Activated T-cell treated with anti-CD3 and anti-CD28 coated beads, Interleukin-2, amount 50 U/mL, for 24 hours (primary cell): Measurements from ENCODE around the gene PPP2R2C.

ENCODE experiments used
- DNase-seq: peaks from one replicate; pipeline ENCODE4 v3.0.0-alpha.2; 2020
- H3K27ac Mint-ChIP-seq: 2 replicates; pipeline ENCODE4 v1.8.0; 2020; ENCODE audit warnings: mild to moderate bottlenecking, mixed read lengths
- H3K27me3 Mint-ChIP-seq: 2 replicates; pipeline ENCODE4 v1.8.0; 2020; ENCODE audit warnings: mixed read lengths
- H3K36me3 Mint-ChIP-seq: 2 replicates; pipeline ENCODE4 v1.8.0; 2020; ENCODE audit warnings: low read depth, mixed read lengths
- H3K4me1 Mint-ChIP-seq: 2 replicates; pipeline ENCODE4 v1.8.0; 2020; ENCODE audit warnings: low read depth, mixed read lengths
- H3K4me3 Mint-ChIP-seq: 2 replicates; pipeline ENCODE4 v1.8.0; 2020; ENCODE audit warnings: mild to moderate bottlenecking, moderate library complexity, mixed read lengths
- H3K9me3 Mint-ChIP-seq: 2 replicates; pipeline ENCODE4 v1.8.0; 2020; ENCODE audit warnings: mixed read lengths

The PPP2R2C gene

DNA sequence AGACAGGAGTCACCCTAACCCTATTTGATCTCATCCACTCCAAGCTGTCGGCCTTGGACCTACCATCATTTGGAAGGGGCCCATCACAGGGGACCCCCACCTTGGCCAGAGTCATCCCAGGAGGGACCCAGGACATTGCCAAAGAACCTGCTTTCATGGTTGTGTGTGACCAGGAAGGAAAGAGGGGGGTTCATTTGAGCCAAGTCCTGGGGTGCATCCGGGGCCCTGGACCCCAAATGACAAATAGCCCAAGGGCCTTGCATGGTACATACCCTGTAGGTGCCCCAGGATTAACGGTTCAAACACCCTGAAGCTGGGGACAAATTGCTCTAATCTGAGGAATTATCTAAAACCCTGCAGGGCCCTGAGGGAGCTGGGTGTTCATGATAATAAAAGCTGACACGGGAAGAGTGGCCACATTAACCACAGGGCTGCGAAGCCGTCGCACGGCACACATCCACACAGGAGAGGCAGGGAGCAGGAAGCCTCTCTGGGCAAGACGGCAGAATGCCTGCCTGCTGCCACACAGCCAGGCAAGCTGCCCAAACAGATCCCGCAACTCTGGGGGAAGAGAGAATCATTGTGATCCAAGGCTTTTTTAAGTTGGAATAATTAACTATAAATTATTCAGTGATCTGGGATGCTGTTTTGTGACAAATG lies 28.2 kb upstream of the PPP2R2C start:
- H3K27me3 Mint-ChIP-seq: peaks cover 40% of the 10 kb centered on the region
- no peak for DNase-seq
- no peak overlapping the region for H3K4me3 Mint-ChIP-seq
- H3K27ac Mint-ChIP-seq: no peak overlapping the region
- peaks cover 17% of the 10 kb centered on the region for H3K9me3 Mint-ChIP-seq
- no peaks in the 10 kb centered on the region for H3K4me1 Mint-ChIP-seq
- H3K36me3 Mint-ChIP-seq: no peaks in the 10 kb centered on the region

DNA sequence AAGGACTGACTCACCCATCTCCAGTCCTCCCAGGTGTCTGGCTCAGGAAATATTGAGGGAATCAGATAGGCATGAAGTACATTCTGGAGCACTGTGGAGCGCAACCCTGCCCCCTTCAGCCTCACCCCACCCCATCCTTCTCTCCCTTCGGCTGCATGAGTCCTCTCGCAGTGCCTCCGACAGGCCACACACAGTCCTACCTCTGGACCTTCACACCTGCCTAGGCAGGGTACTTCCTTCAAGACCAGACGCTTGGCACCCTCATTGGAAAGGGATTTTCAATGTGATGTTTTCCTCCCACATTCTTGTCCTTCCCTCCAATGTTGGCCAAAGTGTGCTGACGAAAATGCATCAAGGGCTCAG lies 26.8 kb upstream of the PPP2R2C start:
- no peak overlapping the region for H3K27ac Mint-ChIP-seq
- H3K27me3 Mint-ChIP-seq: peaks cover 45% of the 10 kb centered on the region
- no peaks in the 10 kb centered on the region for H3K36me3 Mint-ChIP-seq
- H3K4me1 Mint-ChIP-seq: no peaks in the 10 kb centered on the region
- no peak for DNase-seq
- H3K4me3 Mint-ChIP-seq: no peak overlapping the region
- H3K9me3 Mint-ChIP-seq: peaks cover 12% of the 10 kb centered on the region

DNA sequence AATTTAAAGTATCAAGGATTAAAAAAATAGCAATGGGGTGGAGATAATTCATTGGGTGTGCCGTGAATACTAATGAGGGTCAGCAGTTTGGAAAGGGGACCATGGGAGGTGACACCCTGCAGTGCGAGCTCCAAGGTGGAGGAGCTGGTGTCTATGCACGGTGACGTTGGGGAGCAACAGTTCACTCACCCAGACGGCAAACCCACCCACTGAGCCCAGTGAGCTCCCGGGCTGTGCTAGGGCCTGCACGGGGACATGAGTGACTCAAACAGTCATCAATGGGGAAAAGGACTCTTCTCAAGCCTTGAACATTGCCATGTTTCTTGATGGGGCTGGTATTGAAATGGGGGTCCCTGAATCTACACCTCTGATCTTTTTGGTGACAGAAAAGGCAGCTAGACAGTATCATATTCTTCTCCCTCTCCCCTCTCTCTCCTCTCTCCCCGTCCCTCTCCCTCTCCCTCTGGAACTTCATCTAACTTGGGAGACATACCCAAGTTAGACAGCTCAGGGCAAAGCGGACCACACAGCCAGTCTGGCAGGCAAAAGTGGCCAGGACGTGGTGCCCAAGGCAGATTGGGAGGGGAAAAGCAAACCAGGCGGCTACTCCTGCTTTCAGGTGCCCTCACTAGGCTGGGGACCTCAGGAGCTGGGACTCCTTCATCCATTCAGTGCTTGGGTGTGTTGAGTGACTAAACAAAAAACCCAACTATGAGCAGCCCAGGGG lies 26.3 kb upstream of the PPP2R2C start:
- Mint-ChIP-seq H3K9me3 (peaks cover 8% of the 10 kb centered on the region), H3K4me3 (no peak overlapping the region), H3K4me1 (no peaks in the 10 kb centered on the region), H3K27me3 (peaks cover 50% of the 10 kb centered on the region), H3K27ac (no peak overlapping the region), H3K36me3 (no peaks in the 10 kb centered on the region)
- DNase-seq: no peak

DNA sequence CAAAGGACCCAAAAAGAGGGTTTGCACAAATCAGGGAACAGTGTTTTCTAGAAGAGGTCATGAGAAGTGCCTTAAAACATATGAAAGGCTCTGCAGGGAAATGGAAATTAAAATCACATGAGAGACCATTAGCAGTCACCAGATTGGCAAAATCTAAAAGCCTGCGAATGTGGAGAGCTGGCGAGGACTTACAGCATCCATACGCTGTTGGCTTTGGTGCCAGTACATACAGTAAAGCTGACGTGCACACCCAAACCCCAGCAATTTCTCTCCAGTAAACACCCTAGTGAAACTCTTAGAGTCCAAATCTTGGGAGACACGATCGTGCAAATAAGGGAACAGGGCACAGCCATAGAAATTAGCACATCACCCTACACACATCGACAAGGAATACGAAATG lies 25.4 kb upstream of the PPP2R2C start:
- Mint-ChIP-seq H3K36me3 (no peaks in the 10 kb centered on the region), H3K4me1 (no peaks in the 10 kb centered on the region), H3K9me3 (peaks cover under 1% of the 10 kb centered on the region), H3K27me3 (peaks cover 51% of the 10 kb centered on the region), H3K27ac (no peak overlapping the region), H3K4me3 (no peak overlapping the region)
- no peak for DNase-seq

DNA sequence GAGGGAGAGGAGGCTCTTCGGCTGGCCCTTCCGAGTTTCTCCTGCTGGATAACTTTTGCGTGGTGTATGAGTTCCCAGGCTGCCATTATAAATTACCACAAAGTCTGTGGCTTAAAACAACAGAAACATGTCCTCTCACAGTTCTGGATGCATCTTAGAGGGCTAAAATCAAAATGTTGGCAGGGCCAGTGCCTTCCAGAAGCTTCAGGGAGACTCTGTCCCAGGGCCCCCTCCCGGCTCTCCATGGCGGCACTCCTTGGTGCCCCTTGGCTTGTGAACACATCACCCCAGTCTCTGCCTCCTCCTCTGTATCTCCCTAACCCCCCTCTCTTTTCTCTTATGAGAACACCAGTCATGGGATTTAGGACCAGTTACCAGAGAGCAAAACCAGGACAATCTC lies 23.3 kb upstream of the PPP2R2C start:
- Mint-ChIP-seq H3K27me3 (peaks cover 60% of the 10 kb centered on the region), H3K4me1 (no peaks in the 10 kb centered on the region), H3K27ac (no peak overlapping the region), H3K9me3 (peaks cover 4% of the 10 kb centered on the region), H3K4me3 (no peak overlapping the region), H3K36me3 (no peaks in the 10 kb centered on the region)
- no peak for DNase-seq

DNA sequence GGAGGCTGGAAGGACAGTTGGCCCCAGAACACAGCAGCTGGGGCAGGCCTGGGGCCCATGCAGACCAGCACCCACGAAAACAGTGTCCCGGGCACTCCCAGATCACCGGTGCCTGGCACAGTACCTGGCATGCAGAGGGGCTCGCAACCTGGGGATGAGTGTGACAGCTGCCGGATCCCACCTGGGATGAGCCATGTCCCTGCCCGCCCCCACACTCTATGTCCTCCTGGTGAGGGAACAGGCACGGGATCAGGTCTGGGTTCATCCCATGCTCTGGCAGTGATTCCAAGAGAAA lies 22.8 kb upstream of the PPP2R2C start:
- no peak for DNase-seq
- Mint-ChIP-seq H3K4me3 (no peak overlapping the region), H3K36me3 (no peaks in the 10 kb centered on the region), H3K27me3 (peaks cover 64% of the 10 kb centered on the region), H3K27ac (no peak overlapping the region), H3K4me1 (no peaks in the 10 kb centered on the region), H3K9me3 (peaks cover 4% of the 10 kb centered on the region)

DNA sequence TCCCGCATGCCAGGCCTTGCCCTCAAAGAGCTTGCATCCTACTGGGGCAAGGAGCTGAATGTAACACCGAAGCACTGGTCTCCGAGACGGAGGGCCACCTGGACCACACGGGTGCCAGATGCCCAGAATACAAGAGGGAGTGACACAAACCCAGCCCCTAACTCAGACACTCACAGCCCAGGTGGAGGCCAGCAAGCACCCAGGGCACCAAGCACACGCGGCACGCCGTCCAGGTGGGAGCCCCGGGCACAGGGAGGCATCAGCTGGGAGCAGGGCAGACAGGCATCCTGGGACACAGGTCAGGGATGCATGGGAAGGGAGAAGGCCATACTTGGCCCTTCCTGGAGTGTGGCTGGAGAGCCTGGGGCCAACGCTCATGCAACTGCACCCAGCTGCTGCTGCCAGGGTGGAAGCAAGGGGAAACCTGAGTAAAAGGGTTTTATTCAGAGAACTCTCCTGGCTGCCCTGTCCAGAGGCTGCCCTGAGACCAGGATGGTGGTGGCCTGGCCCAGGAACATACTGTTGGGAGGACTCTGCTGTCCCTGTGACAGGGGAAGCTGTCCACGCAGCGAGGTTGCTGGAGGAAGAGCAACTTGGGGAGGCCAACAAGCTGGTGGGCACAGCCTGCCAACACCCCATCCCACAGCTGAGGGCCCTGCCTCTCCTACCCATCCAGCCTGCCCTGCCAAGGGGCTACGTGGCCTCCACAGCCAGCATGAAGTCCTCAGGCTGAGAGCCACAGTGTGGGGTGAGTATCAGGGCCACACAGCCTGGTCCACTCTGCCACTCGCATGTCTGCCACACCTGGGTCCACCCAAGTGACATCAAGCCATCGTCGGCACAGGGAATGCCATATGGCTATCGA lies 22.2 kb upstream of the PPP2R2C start:
- Mint-ChIP-seq H3K27ac (no peak overlapping the region), H3K4me1 (no peaks in the 10 kb centered on the region), H3K4me3 (no peak overlapping the region), H3K27me3 (peaks cover 64% of the 10 kb centered on the region), H3K9me3 (peaks cover 4% of the 10 kb centered on the region), H3K36me3 (no peaks in the 10 kb centered on the region)
- no peak for DNase-seq

DNA sequence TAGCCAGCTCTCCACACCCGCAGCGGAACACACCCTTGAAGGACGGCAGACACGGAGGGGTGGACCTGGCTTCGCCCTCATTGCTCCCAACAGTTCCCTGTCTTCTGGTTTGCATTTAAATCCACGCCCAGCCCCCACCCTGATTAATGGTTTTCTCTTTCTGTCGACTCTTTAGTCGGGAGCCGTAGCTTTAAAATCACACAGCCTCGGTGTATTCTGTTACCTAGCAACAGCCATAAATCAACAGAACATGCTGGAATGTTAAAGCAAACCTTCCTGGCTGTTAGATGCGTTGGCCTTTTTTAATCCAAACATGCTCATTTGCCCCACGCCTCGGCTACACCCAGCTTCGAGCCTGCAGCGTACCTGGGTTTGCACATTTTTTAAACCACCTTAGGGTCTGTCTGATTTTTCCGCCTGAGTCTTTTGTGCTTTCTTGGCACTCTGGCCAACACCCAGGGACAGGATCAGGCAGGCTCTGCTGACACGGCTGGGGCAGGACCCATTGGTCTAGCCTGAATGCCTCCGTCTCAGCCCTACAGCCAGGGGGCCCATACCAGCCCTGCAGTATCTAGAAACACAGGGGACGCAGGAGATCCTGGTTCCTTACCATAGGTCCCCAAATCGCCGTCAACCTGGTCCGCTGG lies 21.4 kb upstream of the PPP2R2C start:
- Mint-ChIP-seq H3K36me3 (no peaks in the 10 kb centered on the region), H3K9me3 (peaks cover 4% of the 10 kb centered on the region), H3K4me3 (no peak overlapping the region), H3K27ac (no peak overlapping the region), H3K27me3 (peaks cover 67% of the 10 kb centered on the region), H3K4me1 (no peaks in the 10 kb centered on the region)
- no peak for DNase-seq

DNA sequence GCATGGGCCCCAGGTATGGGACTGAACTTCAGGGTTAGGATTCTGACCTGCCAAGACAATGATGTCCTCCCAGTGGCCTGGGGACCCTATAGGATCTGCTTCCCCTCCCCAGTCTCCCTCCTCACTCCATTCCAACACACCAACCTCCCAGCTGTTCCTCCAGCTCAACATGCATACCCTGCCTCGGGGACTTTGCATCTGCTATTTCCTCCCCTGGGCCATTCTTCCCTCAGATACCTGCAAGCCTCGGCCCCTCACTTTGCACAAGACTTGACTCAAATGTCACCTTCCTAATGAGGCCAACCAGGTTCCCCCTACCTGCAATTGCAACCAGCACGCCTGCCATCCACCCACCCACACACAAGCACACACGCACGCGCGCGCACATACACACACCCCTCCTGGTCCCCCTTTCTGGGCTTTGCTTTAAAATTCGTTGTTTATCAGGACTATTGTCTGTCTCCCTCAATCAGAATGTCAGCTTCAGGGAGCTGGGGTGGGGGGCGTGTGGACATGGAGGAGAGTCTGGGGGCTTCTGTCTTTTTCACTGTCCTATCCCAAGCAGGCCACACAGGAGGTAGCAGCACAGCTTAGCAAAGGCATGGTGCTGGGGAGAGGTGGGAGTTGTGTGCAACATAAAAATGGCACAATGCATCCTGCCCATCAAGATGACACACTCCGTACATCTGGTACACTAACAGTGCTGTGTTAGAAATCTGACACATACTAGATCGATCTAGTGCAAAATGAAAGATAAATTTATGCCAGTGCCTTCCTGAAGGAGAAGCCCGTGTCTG lies 20.6 kb upstream of the PPP2R2C start:
- DNase-seq: no peak
- Mint-ChIP-seq H3K27ac (no peak overlapping the region), H3K4me1 (no peaks in the 10 kb centered on the region), H3K9me3 (peaks cover 6% of the 10 kb centered on the region), H3K36me3 (no peaks in the 10 kb centered on the region), H3K4me3 (no peak overlapping the region), H3K27me3 (peaks cover 64% of the 10 kb centered on the region)

DNA sequence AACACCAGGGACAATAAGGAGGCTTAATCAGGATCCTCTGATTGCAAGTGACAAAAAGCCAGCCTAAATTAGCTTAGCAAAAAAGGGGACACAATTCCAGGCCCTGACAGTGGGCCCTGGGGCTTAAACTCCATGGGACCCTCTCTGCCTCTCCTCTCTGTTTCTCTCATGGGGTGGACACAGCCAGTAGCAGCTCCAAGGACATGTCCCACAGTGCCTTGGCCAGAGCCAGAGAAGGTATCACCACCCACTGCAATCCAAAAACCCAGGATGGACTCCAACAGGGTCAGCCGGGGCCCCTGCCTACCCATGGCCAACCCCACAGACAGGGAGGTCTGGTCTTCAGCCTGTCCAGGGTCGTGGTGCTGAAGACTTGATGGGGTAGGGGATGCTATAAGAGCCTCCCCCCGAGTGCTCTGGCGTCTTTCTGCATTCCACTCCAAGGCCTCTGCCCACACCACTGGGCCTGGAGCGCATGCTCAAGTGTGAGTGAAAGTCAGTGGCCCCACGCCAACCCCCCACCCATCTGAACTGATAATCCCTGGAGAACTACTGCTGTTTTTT lies 19.7 kb upstream of the PPP2R2C start:
- H3K27me3 Mint-ChIP-seq: peaks cover 64% of the 10 kb centered on the region
- no peaks in the 10 kb centered on the region for H3K4me1 Mint-ChIP-seq
- H3K9me3 Mint-ChIP-seq: peaks cover 16% of the 10 kb centered on the region
- no peak overlapping the region for H3K27ac Mint-ChIP-seq
- no peak for DNase-seq
- H3K36me3 Mint-ChIP-seq: no peaks in the 10 kb centered on the region
- no peak overlapping the region for H3K4me3 Mint-ChIP-seq

DNA sequence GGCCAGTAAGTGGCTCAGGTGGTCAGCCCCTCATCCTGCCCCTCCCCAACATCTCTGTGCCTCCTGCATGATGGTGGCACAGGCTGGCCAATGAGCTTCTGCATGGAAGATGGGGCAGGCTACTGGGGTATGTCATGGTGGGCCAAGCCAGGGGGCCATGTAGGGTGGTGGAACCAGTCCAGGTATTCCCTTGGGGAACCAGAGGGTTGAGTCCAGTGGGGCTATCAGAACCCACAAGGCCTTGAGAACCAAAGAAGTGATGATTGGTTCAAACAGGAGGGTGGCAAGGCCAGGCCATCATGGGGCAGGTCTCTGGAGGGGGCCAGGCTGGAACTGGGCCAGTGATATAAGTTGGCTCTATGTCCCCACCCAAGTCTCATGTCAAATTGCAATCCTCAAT lies 18.8 kb upstream of the PPP2R2C start:
- Mint-ChIP-seq H3K9me3 (peaks cover 18% of the 10 kb centered on the region), H3K36me3 (no peaks in the 10 kb centered on the region), H3K27ac (no peak overlapping the region), H3K4me3 (no peak overlapping the region), H3K4me1 (no peaks in the 10 kb centered on the region), H3K27me3 (peaks cover 62% of the 10 kb centered on the region)
- no peak for DNase-seq

DNA sequence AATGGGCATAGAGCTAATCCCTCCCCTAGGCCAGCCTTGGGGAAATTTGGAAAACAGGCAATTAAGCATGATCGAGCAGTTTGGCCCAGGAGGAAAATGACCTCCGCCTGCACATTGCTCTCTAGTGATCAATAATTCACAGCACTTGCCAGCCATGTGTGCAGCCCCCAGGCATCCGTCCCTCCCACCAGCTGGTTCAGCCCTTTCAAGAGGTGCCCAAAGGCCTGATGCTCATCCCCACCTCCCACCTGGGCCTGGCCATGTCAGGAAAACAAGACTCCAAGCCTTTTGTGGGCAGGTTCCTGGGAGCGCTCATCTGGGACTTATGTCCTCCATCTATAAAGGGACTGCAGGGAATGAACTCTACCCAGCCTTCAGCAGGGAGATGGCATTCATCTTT lies 17.5 kb upstream of the PPP2R2C start:
- peaks cover 53% of the 10 kb centered on the region for H3K27me3 Mint-ChIP-seq
- no peak for DNase-seq
- no peaks in the 10 kb centered on the region for H3K4me1 Mint-ChIP-seq
- no peak overlapping the region for H3K27ac Mint-ChIP-seq
- no peak overlapping the region for H3K4me3 Mint-ChIP-seq
- H3K9me3 Mint-ChIP-seq: peaks cover 28% of the 10 kb centered on the region
- no peaks in the 10 kb centered on the region for H3K36me3 Mint-ChIP-seq

DNA sequence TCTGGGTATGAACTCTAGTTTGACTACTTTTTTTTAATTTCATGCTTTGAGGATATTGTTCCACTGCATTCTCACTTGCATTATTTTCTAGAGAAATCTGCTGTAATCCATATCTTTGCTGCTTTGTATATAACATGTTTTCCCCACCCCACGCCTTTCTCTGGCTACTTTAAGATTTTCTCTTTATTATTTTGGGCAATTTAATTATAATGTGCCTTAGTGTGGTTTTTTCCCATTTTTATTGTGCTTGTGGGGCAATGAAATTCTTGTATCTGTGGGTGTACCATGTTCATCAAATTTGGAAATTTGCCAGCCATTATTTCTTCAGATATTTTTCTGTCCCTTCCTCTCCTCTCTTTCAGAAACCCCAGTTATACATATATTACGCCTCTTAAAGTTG lies 15.1 kb upstream of the PPP2R2C start:
- DNase-seq: no peak
- no peak overlapping the region for H3K4me3 Mint-ChIP-seq
- H3K36me3 Mint-ChIP-seq: no peaks in the 10 kb centered on the region
- H3K27ac Mint-ChIP-seq: no peak overlapping the region
- no peaks in the 10 kb centered on the region for H3K4me1 Mint-ChIP-seq
- peaks cover 28% of the 10 kb centered on the region for H3K9me3 Mint-ChIP-seq
- H3K27me3 Mint-ChIP-seq: peaks cover 35% of the 10 kb centered on the region

DNA sequence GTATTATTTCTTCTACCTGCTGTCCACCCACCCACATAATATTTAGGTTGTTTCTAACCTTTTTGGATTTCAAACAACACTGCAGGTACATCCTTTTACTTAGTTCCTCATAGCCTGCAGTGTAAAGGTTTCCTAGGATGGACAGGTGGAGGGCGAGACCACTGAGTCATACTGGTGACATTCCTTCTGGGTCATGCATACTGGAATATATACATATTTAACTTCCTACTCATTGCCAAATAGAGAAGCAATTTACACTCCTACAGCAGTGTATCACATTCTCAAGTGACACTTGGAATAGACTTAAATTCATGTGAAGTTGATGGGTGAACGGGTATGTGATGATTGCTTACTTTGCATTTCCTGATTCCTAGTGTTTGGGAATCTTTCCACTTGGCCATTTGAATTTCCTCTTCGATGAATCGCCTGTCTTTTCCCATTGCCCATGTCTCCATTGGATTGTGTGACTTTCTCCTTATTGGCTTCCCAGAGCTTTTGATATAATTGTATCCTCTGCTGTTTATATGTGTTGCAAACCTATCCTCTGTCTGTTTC lies 8.2 kb upstream of the PPP2R2C start:
- Mint-ChIP-seq H3K36me3 (no peaks in the 10 kb centered on the region), H3K27me3 (peaks cover 35% of the 10 kb centered on the region), H3K4me1 (no peaks in the 10 kb centered on the region), H3K9me3 (peaks cover 5% of the 10 kb centered on the region), H3K27ac (no peak overlapping the region), H3K4me3 (no peak overlapping the region)
- no peak for DNase-seq
